Thoracic aorta (tissue), 2 donors: ENCODE results near the gene SNX14. TPM values are rescaled to one million over a fixed set of nuclear protein-coding genes. Genes with fewer than 3 reads are reported as not detected.

Experiments
- ATAC-seq: fragments of 150-250 bp; one replicate; pipeline ENCODE4 v1.8.0; 2017; ENCODE audit warnings: low read depth; ENCODE audit not compliant: insufficient number of reproducible peaks, low FRiP score
- DNase-seq: peaks from one replicate; pipeline ENCODE4 v3.0.0-alpha.2; 2020; ENCODE audit warnings: low spot score
- H3K27ac ChIP-seq, 2 donors: fragments of 200-600 bp; sonication (generic); 1 replicate in 1 of 2; 2 replicates in 1 of 2; pipeline ENCODE4 v1.5.1; 2016; ENCODE audit warnings: mild to moderate bottlenecking in 2 of 2, moderate library complexity in 2 of 2
- H3K27me3 ChIP-seq: fragments of 200-600 bp; sonication (generic); replicated peaks from 2 replicates; pipeline ENCODE4 v1.6.0; 2016; ENCODE audit warnings: mild to moderate bottlenecking; ENCODE audit not compliant: insufficient read depth
- H3K36me3 ChIP-seq: fragments of 200-600 bp; sonication (generic); one replicate; pipeline ENCODE4 v1.5.1; 2016
- H3K4me1 ChIP-seq, 2 donors: fragments of 200-600 bp; sonication (generic); 1 replicate in 1 of 2; 2 replicates in 1 of 2; pipeline versions ENCODE4 v1.5.1 to v1.6.0; 2016; ENCODE audit warnings: low read depth in 2 of 2, mild to moderate bottlenecking in 1 of 2; ENCODE audit not compliant: control insufficient read depth in 1 of 2
- H3K4me3 ChIP-seq: fragments of 200-600 bp; sonication (generic); 2 replicates; pipeline ENCODE4 v1.5.1; 2016; ENCODE audit warnings: mild to moderate bottlenecking
- H3K9me3 ChIP-seq: fragments of 200-600 bp; sonication (generic); 2 replicates; pipeline ENCODE4 v1.5.1; 2016
- total RNA-seq, 2 donors: library from RNA; depleted of rRNA; stranded (reverse); fragments of >200 nt; gene quantifications; one replicate each; pipeline versions ENCODE4 v1.1.0 to v1.2.3, GENCODE V29; 2016
- TF ChIP-seq, protein P1 (sequence below): fragments of 200-600 bp; sonication (generic); IDR thresholded peaks from one replicate; pipeline ENCODE4 v1.5.1; 2019; ENCODE audit warnings: antibody characterized with exemption

Gene SNX14
- total RNA-seq, 2 donors from 2014 or later: 66.5 to 131 TPM

GRCh38 chr6:85479208-85479607 is 114.5 kb downstream of the SNX14 start:
- no peak overlapping the region for H3K4me3 ChIP-seq
- DNase-seq (no peak), ATAC-seq (no peak)
- TF ChIP-seq, protein P1, sequence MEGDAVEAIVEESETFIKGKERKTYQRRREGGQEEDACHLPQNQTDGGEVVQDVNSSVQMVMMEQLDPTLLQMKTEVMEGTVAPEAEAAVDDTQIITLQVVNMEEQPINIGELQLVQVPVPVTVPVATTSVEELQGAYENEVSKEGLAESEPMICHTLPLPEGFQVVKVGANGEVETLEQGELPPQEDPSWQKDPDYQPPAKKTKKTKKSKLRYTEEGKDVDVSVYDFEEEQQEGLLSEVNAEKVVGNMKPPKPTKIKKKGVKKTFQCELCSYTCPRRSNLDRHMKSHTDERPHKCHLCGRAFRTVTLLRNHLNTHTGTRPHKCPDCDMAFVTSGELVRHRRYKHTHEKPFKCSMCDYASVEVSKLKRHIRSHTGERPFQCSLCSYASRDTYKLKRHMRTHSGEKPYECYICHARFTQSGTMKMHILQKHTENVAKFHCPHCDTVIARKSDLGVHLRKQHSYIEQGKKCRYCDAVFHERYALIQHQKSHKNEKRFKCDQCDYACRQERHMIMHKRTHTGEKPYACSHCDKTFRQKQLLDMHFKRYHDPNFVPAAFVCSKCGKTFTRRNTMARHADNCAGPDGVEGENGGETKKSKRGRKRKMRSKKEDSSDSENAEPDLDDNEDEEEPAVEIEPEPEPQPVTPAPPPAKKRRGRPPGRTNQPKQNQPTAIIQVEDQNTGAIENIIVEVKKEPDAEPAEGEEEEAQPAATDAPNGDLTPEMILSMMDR: no peak
- peaks cover 2 to 6% of the 10 kb centered on the region in 2 donors for H3K4me1 ChIP-seq
- no peaks in the 10 kb centered on the region for H3K9me3 ChIP-seq
- H3K36me3 ChIP-seq: no peaks in the 10 kb centered on the region
- no peak overlapping the region for H3K27ac ChIP-seq
- H3K27me3 ChIP-seq: no peaks in the 10 kb centered on the region

GRCh38 chr6:85476532-85476931 is 117.1 kb downstream of the SNX14 start:
- Histone ChIP-seq H3K27ac (no peak overlapping the region), H3K27me3 (no peaks in the 10 kb centered on the region), H3K4me3 (no peak overlapping the region), H3K4me1 (peaks cover 14 to 19% of the 10 kb centered on the region in 2 donors), H3K9me3 (no peaks in the 10 kb centered on the region), H3K36me3 (no peaks in the 10 kb centered on the region)
- ATAC-seq: no peak
- TF ChIP-seq, protein P1: no peak
- no peak for DNase-seq

DNA sequence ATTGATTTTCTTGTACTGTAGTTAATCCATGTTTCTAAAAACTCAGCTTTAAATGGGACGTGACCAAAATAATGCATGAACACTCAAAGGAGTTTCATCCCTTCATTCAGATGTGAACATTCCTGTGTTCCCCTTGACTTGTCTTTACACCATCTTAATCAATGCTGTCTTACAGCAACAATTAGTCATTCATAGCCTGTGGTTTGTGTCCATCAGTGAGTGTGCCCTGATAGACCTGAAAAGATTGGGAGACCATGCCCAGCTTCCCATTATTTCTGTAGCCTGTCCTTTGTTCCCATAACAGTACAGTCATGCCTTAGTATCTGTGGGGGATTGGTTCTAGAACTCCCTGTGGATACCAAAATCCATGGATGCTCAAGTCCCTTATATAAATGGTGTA is 119.9 kb downstream of the SNX14 start:
- DNase-seq (no peak), ATAC-seq (no peak)
- TF ChIP-seq, protein P1: no peak
- H3K4me3 ChIP-seq: no peak overlapping the region
- no peaks in the 10 kb centered on the region for H3K9me3 ChIP-seq
- no peaks in the 10 kb centered on the region for H3K36me3 ChIP-seq
- no peaks in the 10 kb centered on the region for H3K27me3 ChIP-seq
- peak overlapping the region in 1 of 2 donors; percentile 61 for H3K27ac ChIP-seq
- peaks cover 14 to 33% of the 10 kb centered on the region in 2 donors for H3K4me1 ChIP-seq

DNA sequence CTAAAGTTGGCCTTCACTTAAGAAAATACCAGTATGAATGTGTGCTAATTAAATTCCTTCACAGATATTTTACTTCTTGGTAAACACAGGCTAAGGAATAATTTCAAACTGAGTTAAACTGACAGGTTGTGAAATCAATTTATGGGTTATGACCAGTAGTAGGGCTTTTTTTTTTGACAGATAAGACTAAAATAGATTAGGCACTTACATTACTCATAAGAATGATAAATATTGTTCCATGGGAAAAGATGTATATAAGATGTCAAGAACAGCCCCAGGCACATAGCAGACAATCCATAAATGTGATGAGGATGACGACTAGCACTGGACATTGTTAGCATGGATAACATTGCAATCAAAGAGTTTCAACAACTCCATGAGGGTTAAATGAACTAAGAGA is 120.9 kb downstream of the SNX14 start:
- Histone ChIP-seq H3K4me3 (no peak overlapping the region), H3K27ac (peak overlapping the region; percentile 36 to 61), H3K36me3 (no peaks in the 10 kb centered on the region), H3K4me1 (peaks cover 14 to 35% of the 10 kb centered on the region in 2 donors), H3K27me3 (no peaks in the 10 kb centered on the region), H3K9me3 (no peaks in the 10 kb centered on the region)
- DNase-seq (no peak), ATAC-seq (no peak)
- TF ChIP-seq, protein P1: no peak

DNA sequence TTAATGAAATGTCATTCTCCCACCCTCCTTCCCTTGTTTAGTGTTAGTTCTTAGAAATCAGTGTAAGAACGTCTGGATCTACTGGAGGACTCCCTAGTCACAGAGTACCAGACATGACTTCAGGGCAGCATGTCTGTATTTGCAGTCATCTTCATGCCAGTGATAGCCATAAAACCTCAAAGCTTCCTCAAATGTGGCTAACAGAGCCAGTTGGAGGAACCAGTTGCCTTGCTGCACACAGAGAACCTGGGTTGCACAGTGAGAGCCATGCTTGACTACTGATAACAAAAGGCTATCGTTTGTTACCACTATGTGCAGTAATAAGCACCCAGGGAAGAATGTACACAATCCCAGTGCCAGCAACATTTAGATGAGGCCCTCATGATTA is 123.6 kb downstream of the SNX14 start:
- peak overlapping the region in 1 of 2 donors; percentile 64 for H3K27ac ChIP-seq
- H3K36me3 ChIP-seq: no peaks in the 10 kb centered on the region
- H3K4me1 ChIP-seq: peaks cover 21 to 46% of the 10 kb centered on the region in 2 donors
- no peaks in the 10 kb centered on the region for H3K27me3 ChIP-seq
- DNase-seq: no peak
- no peak overlapping the region for H3K4me3 ChIP-seq
- TF ChIP-seq, protein P1: no peak
- ATAC-seq: no peak
- H3K9me3 ChIP-seq: no peaks in the 10 kb centered on the region
